Nephron (organoid): ENCODE data around the gene PDE4D.

ENCODE experiments used
- H3K27ac Mint-ChIP-seq, 3 experiments: 2 replicates each; pipeline ENCODE4 v1.8.0; 2020; ENCODE audit warnings: mixed read lengths in 3 of 3, mild to moderate bottlenecking in 2 of 3, moderate library complexity in 1 of 3
- H3K27me3 Mint-ChIP-seq: 2 replicates; pipeline ENCODE4 v1.8.0; 2021; ENCODE audit warnings: low read depth, mild to moderate bottlenecking, moderate library complexity, mixed read lengths
- H3K36me3 Mint-ChIP-seq: 2 replicates; pipeline ENCODE4 v1.8.0; 2020; ENCODE audit warnings: low read depth, mixed read lengths
- H3K4me1 Mint-ChIP-seq: 2 replicates; pipeline ENCODE4 v1.8.0; 2020; ENCODE audit warnings: mixed read lengths
- H3K4me3 Mint-ChIP-seq, 3 experiments: 2 replicates each; pipeline ENCODE4 v1.8.0; 2020; ENCODE audit warnings: mild to moderate bottlenecking in 3 of 3, mixed read lengths in 3 of 3, moderate library complexity in 2 of 3
- H3K9me3 Mint-ChIP-seq: 2 replicates; pipeline ENCODE4 v1.8.0; 2020; ENCODE audit warnings: mixed read lengths
- CTCF ChIP-seq, 3 experiments: fragments of 200-600 bp; sonication (generic); IDR thresholded peaks; one replicate each; pipeline ENCODE4 v1.5.0; 2021; ENCODE audit warnings: antibody characterized with exemption in 3 of 3; ENCODE audit not compliant: unreplicated experiment in 3 of 3

The PDE4D gene

GRCh38 chr5:59161221-59162105 is 732.1 kb downstream of the PDE4D start:
- no peaks in the 10 kb centered on the region for H3K27me3 Mint-ChIP-seq
- H3K4me3 Mint-ChIP-seq: no peak overlapping the region
- no peaks in the 10 kb centered on the region for H3K36me3 Mint-ChIP-seq
- TF ChIP-seq CTCF (IDR thresholded peaks at IDR 0.05; ENCODE audit: unreplicated experiment in 3 of 3): no peak
- no peaks in the 10 kb centered on the region for H3K9me3 Mint-ChIP-seq
- peaks cover 12% of the 10 kb centered on the region for H3K4me1 Mint-ChIP-seq
- H3K27ac Mint-ChIP-seq: no peak overlapping the region

- Mint-ChIP-seq H3K27ac (no peak overlapping the region), H3K36me3 (no peaks in the 10 kb centered on the region), H3K4me1 (peaks cover 12% of the 10 kb centered on the region), H3K27me3 (no peaks in the 10 kb centered on the region), H3K9me3 (no peaks in the 10 kb centered on the region), H3K4me3 (no peak overlapping the region)
- no peak for TF ChIP-seq CTCF (IDR thresholded peaks at IDR 0.05; ENCODE audit: unreplicated experiment in 3 of 3)
These were observed 734.7 kb downstream of the PDE4D start for GRCh38 chr5:59158637-59159391.

GRCh38 chr5:59158165-59158564 is 735.4 kb downstream of the PDE4D start:
- peaks cover 12% of the 10 kb centered on the region for H3K4me1 Mint-ChIP-seq
- no peaks in the 10 kb centered on the region for H3K9me3 Mint-ChIP-seq
- no peak overlapping the region for H3K4me3 Mint-ChIP-seq
- no peaks in the 10 kb centered on the region for H3K27me3 Mint-ChIP-seq
- no peaks in the 10 kb centered on the region for H3K36me3 Mint-ChIP-seq
- no peak for TF ChIP-seq CTCF (IDR thresholded peaks at IDR 0.05; ENCODE audit: unreplicated experiment in 3 of 3)
- no peak overlapping the region for H3K27ac Mint-ChIP-seq

- peak overlapping the region in 1 of 3 experiments; percentile 34 for H3K27ac Mint-ChIP-seq
- H3K36me3 Mint-ChIP-seq: no peaks in the 10 kb centered on the region
- TF ChIP-seq CTCF (IDR thresholded peaks at IDR 0.05; ENCODE audit: unreplicated experiment in 3 of 3): no peak
- H3K4me1 Mint-ChIP-seq: peaks cover 12% of the 10 kb centered on the region
- H3K9me3 Mint-ChIP-seq: no peaks in the 10 kb centered on the region
- H3K27me3 Mint-ChIP-seq: no peaks in the 10 kb centered on the region
- no peak overlapping the region for H3K4me3 Mint-ChIP-seq
These were observed 736.5 kb downstream of the PDE4D start for GRCh38 chr5:59157068-59157467.

GRCh38 chr5:59152701-59153245 is 740.8 kb downstream of the PDE4D start:
- no peak for TF ChIP-seq CTCF (IDR thresholded peaks at IDR 0.05; ENCODE audit: unreplicated experiment in 3 of 3)
- H3K27ac Mint-ChIP-seq: peak overlapping the region in 2 of 3 experiments; percentile 21 to 32
- no peak overlapping the region for H3K4me3 Mint-ChIP-seq
- H3K36me3 Mint-ChIP-seq: peaks cover 2% of the 10 kb centered on the region
- H3K9me3 Mint-ChIP-seq: peaks cover 1% of the 10 kb centered on the region
- no peaks in the 10 kb centered on the region for H3K27me3 Mint-ChIP-seq
- H3K4me1 Mint-ChIP-seq: peaks cover 8% of the 10 kb centered on the region
